Fibroblast of skin of back (primary cell): ENCODE measurements around the gene CD302.
"Not testable (repeated sequence)": the region's sequence is repeated elsewhere in the genome, so short reads cannot be mapped to it uniquely, and the experiment has no call there.

Experiments
- DNase-seq: peaks from one replicate; pipeline ENCODE4 v3.0.0-alpha.2; 2013

Gene CD302

DNA sequence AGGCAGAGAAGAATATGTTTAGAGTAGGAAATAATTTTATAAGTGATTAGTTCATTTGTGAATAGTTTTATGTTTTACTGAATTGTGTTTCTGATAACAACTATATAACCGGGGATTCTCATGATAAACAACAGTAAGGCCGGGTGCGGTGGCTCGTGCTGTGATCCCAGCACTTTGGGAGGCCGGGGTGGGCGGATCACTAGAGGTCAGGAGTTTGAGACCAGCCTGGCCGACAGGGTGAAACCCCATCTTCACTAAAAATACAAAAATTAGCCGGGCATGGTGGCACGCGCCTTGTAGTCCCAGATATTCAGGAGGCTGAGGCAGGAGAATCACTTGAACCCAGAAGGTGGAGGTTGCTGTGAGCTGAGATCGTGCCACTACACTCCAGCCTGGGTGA is 52.8 kb downstream of the CD302 start:
- DNase-seq: not testable (repeated sequence)

DNA sequence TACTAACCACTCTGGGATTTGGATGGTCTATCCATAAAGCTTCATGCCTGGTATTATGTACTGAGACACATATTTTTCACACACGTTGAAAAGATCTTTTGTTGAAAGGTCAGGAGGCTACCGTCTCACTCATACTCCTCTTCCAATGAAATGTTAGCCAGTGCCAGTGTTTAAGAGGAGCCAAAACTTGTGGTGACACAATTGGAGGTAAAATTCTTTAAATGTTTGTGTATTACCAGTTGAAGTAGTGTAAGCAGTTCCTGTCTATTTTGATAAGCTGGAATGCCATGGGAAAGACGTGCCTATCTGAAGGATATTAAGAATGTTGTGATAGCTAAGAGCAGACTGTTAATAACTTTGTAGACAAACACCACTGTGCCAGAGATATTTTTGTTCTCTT is 53.6 kb downstream of the CD302 start:
- peak; percentile 92 for DNase-seq

- DNase-seq: no peak
Observed at GRCh38 chr2:159742846-159743245, 55.2 kb downstream of the CD302 start.

- DNase-seq: no peak
Observed at GRCh38 chr2:159738509-159739390, 59.3 kb downstream of the CD302 start.

GRCh38 chr2:159737917-159738296 is 60.1 kb downstream of the CD302 start:
- DNase-seq: no peak

GRCh38 chr2:159737292-159737916 is 60.6 kb downstream of the CD302 start:
- DNase-seq: peak; percentile 27

GRCh38 chr2:159736048-159736447 is 62.0 kb downstream of the CD302 start:
- peak; percentile 58 for DNase-seq

GRCh38 chr2:159735648-159736047 is 62.4 kb downstream of the CD302 start:
- no peak for DNase-seq

DNA sequence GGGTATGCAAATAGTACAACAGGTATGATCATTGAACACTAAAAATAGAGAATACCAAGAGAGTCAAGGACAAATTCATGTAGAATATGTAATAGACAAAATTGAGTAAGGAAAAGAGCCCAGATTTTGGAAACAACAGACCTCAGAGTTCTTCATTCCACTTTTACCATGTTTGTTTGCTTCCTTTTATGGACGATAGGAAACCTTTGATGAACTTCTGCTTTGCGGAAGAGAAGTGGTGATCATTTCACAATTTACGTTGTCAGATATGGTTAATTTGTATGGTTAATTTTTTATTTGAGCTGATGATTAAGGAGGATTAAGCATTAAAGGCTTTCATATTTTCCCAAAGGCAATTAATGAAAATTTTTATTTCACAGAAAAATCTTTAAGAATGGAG is 69.4 kb downstream of the CD302 start:
- no peak for DNase-seq

- no peak for DNase-seq
Observed at GRCh38 chr2:159725713-159726112, 72.3 kb downstream of the CD302 start.

DNA sequence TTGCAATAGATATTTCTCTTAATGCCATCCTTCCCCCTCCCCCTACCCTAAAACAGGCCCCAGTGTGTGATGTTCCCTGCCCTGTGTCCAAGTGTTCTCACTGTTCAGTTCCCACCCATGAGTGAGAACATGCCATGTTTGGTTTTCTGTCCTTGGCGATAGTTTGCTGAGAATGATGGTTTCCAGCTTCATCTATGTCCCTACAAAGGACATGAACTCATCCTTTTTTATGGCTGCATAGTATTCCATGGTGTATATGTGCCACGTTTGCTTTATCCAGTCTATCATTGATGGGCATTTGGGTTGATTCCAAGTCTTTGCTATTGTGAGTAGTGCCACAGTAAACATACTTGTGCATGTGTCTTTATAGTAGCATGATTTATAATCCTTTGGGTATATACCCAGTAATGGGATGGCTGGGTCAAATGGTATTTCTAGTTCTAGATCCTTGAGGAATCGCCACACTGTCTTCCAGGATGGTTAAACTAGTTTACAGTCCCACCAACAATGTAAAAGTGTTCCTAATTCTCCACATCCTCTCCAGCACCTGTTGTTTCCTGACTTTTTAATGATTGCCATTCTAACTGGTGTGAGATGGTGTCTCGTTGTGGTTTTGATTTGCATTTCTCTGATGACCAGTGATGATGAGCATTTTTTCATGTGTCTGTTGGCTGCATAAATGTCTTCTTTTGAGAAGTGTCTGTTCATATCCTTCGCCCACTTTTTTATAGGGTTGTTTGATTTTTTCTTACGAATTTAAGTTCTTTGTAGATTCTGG is 73.0 kb downstream of the CD302 start:
- DNase-seq: not testable (repeated sequence)

DNA sequence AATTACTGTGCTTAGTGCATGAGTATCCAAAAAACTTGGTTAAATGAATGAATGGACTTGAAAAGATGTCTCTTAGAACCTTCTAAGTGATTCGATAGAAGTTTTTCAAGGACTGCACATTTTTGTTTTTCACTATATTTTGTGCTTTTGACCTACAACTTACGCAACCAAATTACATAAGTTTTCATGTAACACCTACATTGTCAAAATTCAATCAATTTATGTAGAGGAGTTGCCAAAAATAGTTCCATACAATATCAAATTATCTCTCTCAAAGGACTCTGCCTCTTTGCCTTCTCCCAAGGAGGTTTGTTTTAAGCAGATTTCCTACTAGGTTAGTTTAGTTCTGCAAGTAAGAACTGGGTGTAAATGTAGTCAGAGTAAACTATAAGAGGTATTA is 75.4 kb downstream of the CD302 start:
- no peak for DNase-seq

DNA sequence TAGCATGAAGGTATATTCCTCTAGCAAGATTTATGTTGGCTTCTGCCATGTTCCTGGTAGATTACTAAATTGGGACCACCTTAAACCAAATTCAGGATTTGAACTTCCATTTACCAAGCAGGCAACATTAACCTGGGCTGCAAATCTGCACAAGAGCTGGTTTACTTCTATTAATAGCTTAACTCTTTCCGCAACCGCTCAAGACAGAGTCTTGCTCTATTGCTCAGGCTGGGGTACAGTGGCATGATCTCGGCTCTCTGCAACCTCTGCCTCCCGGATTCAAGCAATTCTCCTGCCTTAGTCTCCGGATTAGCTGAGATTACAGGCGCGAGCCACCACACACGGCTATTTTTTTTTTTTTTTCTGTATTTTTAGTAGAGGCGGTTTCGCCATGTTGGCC is 77.3 kb downstream of the CD302 start:
- no peak for DNase-seq
